H1 (cell line): ENCODE results near the gene GALR1. TPM values are rescaled to one million over a fixed set of nuclear protein-coding genes. Genes with fewer than 3 reads are reported as not detected.
A peak's percentile ranks its signal among the peaks of the same experiment; 100 is the strongest.

Experiments used
- E2F6 ChIP-seq: IDR thresholded peaks from 2 replicates; pipeline ENCODE4 v1.6.1; 2012; ENCODE audit warnings: inconsistent platforms
- KDM1A ChIP-seq: fragments of 200-600, 300-600 bp; sonication (generic); IDR thresholded peaks from 2 replicates; pipeline ENCODE4 v1.7.1; 2016; ENCODE audit warnings: mild to moderate bottlenecking, low read length, borderline replicate concordance
- KDM4A ChIP-seq: IDR thresholded peaks from one replicate; pipeline ENCODE4 v1.7.1; 2012; ENCODE audit warnings: low read depth, mild to moderate bottlenecking, moderate library complexity, low read length, inconsistent platforms; ENCODE audit not compliant: severe bottlenecking
- MAFK ChIP-seq: IDR thresholded peaks from 2 replicates; pipeline ENCODE4 v1.6.1; 2012; ENCODE audit warnings: low read depth, mild to moderate bottlenecking, improper control_type of control experiment, low read length
- MAX ChIP-seq: IDR thresholded peaks from 2 replicates; pipeline ENCODE4 v1.6.1; 2012; ENCODE audit warnings: inconsistent platforms
- POLR2AphosphoS5 ChIP-seq: IDR thresholded peaks from 2 replicates; pipeline ENCODE4 v1.6.1; 2011; ENCODE audit warnings: low read depth, low read length
- SIX5 ChIP-seq: IDR thresholded peaks from 2 replicates; pipeline ENCODE4 v1.6.1; 2011; ENCODE audit warnings: mild to moderate bottlenecking, low read depth, low read length
- polyA plus RNA-seq, 7 experiments: library from polyadenylated mRNA; depleted of rRNA in 3 of 7; stranded (reverse) in 5 of 7; unstranded in 2 of 7; fragments of >200 nt in 5 of 7; fragments of 200-250 nt in 2 of 7; gene quantifications; 1 replicate in 5 of 7; 2 replicates in 1 of 7; 4 replicates in 1 of 7; pipeline versions ENCODE4 v1.2.1 to v1.2.3, GENCODE V29; 2011 to 2013; ENCODE audit warnings: missing spikeins in 2 of 7, mixed read lengths in 2 of 7
- total RNA-seq: library from RNA; stranded (reverse); fragmentation: NEBNext Ultra II Directional; extraction: Animal tissue kit (Norgen Biotek cat#: 25700); gene quantifications from 2 replicates; pipeline ENCODE4 v1.2.1, GENCODE V29; 2021

Gene GALR1
- total and polyA plus RNA-seq, 2 of the 8 experiments (the other 6 are each of a cell fraction or from before 2014, with no cell fraction given) = 0.09 to 1.6 TPM

GRCh38 chr18:77249569-77250500, at the start of gene GALR1 (continued):
- peak; percentile 78 for TF ChIP-seq KDM4A
- TF ChIP-seq MAX = peak; percentile 25; the same call in 1 of the 2 replicates
- TF ChIP-seq E2F6 = peak; percentile 25; the same call in 1 of the 2 replicates
- TF ChIP-seq MAFK = no peak
- TF ChIP-seq SIX5 = no peak
- no peak for TF ChIP-seq POLR2AphosphoS5
- TF ChIP-seq KDM1A = no peak
